Measurements from ENCODE around the gene HCN1. TPM values are rescaled to one million over a fixed set of nuclear protein-coding genes. Genes with fewer than 3 reads are reported as not detected.

HCN1 gene
- total RNA-seq, 1 donor: under 0.01 TPM

DNA sequence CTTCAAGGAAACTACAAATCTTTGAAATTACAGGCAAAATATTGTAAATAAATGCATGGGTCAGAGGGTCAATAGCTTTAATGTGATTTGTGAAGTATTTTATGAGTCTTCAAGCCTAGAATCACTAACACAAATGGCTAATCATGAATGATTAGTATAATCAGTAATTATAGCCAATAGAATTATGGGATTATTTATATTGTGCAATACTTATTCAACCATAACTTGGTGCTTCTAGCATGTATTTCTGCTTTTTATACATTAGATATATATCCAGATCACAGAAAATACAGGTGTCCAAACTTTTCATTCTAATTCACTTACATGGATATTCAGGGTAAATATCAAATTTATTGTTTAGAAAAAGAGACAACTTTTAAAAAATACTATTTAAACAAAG is 12.1 kb downstream of the HCN1 start:
- DNase-seq (ENCODE audit: low read depth): no peak
- TF ChIP-seq CTCF (IDR thresholded peaks at IDR 0.05; ENCODE audit: insufficient read depth, low read depth, low read length): no peak
- H3K4me3 ChIP-seq (ENCODE audit: low read depth, low read length): no peak overlapping the region

GRCh38 chr5:45680950-45681349 is 15.2 kb downstream of the HCN1 start:
- H3K4me3 ChIP-seq (ENCODE audit: low read depth, low read length): no peak overlapping the region
- TF ChIP-seq CTCF (IDR thresholded peaks at IDR 0.05; ENCODE audit: insufficient read depth, low read depth, low read length): no peak
- DNase-seq (ENCODE audit: low read depth): no peak

- H3K4me3 ChIP-seq (ENCODE audit: low read depth, low read length): no peak overlapping the region
- TF ChIP-seq CTCF (IDR thresholded peaks at IDR 0.05; ENCODE audit: insufficient read depth, low read depth, low read length): no peak
- DNase-seq (ENCODE audit: low read depth): no peak
Measured at GRCh38 chr5:45677524-45677923, 18.7 kb downstream of the HCN1 start.

DNA sequence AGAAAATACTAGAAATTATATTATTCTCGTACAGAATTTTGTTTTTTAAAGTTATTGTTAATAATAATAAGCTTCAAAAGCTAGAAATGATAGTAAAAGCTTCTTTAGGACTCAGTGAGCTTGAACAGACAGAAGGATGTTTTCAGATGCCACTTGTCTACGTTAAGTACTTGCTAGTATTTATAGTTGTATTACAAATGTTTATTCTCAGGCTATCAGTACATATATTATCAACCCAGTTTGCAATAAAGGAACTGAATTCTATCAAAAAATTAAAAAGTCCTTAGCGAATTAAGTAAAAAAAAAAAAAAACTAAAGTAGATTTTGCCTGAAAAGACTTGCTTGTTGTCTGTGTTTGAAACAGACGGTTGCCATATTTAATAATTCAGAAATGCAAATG is 23.9 kb downstream of the HCN1 start:
- no peak for TF ChIP-seq CTCF (IDR thresholded peaks at IDR 0.05; ENCODE audit: insufficient read depth, low read depth, low read length)
- no peak overlapping the region for H3K4me3 ChIP-seq (ENCODE audit: low read depth, low read length)
- DNase-seq (ENCODE audit: low read depth): no peak

- TF ChIP-seq CTCF (IDR thresholded peaks at IDR 0.05; ENCODE audit: insufficient read depth, low read depth, low read length): no peak
- no peak for DNase-seq (ENCODE audit: low read depth)
- H3K4me3 ChIP-seq (ENCODE audit: low read depth, low read length): no peak overlapping the region
Measured at GRCh38 chr5:45648744-45649143, 47.4 kb downstream of the HCN1 start.

DNA sequence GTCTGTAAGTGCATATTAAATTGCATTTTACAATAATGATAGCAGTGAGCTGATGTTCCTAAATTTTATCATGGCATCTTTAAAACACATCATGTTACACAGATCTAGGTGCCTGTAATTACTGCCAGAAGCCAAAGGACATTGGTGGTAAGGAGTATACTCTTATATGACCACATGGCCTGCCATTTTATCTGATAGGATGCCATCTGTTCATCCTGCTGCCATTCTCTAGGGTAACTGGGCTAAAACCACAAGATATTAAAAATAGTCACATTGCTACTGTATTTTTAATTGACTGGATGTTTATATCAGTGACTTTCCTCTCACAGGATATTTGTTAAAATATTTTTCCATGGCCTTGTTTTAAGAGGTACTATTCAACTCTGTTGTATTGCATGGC is 53.1 kb downstream of the HCN1 start:
- DNase-seq (ENCODE audit: low read depth): no peak
- H3K4me3 ChIP-seq (ENCODE audit: low read depth, low read length): no peak overlapping the region
- TF ChIP-seq CTCF (IDR thresholded peaks at IDR 0.05; ENCODE audit: insufficient read depth, low read depth, low read length): no peak

- H3K4me3 ChIP-seq (ENCODE audit: low read depth, low read length): no peak overlapping the region
- no peak for DNase-seq (ENCODE audit: low read depth)
- TF ChIP-seq CTCF (IDR thresholded peaks at IDR 0.05; ENCODE audit: insufficient read depth, low read depth, low read length): no peak
Measured at GRCh38 chr5:45642370-45642769, 53.8 kb downstream of the HCN1 start.

Data from fibroblast of villous mesenchyme (primary cell).